Measurements from ENCODE around the gene DAPK1. TPM values are rescaled to one million over a fixed set of nuclear protein-coding genes. Genes with fewer than 3 reads are reported as not detected.

The DAPK1 gene
- total and polyA plus RNA-seq, 3 donors from 2014 or later = 35.1 to 74.6 (median 71.0) TPM

DNA sequence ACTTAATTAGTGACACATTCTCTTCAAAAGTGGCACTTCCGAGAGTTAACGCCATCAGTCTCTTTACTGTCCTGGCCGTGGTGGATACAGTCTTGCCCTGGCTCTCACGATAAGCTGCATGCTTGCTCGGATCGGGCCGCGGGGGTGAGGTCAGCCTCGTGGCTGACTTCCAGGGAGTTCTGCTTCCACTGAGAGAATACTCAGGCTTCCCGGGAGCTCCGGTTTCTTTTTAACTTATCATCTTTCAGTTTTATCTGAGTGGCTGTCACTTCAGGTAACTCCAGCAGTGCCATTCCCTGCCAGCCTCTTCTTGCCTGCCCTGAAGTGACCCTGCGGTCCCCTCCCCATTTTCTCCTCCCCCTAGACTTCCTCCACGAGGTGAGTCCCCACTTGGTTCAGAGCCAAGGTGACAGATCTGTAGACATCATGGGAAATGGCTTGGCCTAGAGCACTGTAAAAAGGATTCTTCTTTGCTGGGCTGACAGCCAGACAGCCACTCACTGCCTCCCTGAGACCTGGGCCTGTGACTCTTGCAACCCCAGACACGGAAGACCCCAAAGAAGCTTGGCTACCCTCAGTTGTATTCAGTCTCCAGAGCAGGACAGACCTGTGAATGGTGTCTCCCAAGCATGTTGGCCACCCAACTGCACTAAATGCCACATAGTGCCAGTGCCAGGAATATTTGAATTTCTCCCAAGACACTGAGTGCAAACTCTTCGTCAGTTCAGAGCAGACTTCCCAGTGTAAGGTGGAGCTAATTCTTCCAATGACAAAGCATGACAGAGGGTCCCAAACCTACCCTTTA is 95.1 kb downstream of the DAPK1 start:
- intact Hi-C loops (cut with DNase I; ENCODE audit: low total_unique reads) = no loop called here

DNA sequence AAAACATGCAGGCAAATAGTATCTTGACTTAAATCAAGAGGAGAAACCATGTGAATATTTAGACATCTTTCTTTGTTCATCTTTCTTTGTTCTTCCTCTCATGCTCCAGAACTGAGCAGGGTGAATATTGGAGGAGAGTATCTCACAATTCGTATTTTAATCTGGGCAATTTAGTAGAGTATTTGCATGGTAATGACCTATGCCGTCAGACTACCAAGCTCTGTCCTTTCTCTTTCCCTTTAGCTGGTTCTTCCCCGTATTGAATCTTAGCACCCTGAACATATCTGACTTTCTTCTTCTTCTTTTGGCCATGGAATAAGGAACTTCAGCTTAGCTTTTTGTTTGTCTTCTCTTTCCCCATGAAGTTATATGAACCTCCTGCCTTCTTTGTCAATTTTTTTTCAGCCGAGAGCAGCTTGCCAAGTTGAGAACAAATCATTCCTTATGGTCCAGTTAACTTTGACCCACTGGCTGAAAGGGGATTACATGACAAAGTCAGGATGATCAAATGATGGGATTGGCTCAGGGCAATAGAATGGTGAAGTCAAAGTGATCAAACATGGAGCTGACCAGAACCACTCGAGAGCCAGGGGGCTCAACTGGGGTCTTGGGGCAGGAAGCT is 95.8 kb downstream of the DAPK1 start:
- DNase-seq = no peak
- Histone ChIP-seq H3K9me3 (no peaks in the 10 kb centered on the region), H3K4me3 (no peak overlapping the region), H3K27me3 (no peaks in the 10 kb centered on the region), H3K36me3 (ENCODE audit: low read depth, missing control alignments) (no peaks in the 10 kb centered on the region), H3K27ac (peak overlapping the region; percentile 51 to 77), H3K4me1 (peaks cover 28% of the 10 kb centered on the region)
- TF ChIP-seq POLR2A (IDR thresholded peaks at IDR 0.05) = no peak
- TF ChIP-seq, protein P1, sequence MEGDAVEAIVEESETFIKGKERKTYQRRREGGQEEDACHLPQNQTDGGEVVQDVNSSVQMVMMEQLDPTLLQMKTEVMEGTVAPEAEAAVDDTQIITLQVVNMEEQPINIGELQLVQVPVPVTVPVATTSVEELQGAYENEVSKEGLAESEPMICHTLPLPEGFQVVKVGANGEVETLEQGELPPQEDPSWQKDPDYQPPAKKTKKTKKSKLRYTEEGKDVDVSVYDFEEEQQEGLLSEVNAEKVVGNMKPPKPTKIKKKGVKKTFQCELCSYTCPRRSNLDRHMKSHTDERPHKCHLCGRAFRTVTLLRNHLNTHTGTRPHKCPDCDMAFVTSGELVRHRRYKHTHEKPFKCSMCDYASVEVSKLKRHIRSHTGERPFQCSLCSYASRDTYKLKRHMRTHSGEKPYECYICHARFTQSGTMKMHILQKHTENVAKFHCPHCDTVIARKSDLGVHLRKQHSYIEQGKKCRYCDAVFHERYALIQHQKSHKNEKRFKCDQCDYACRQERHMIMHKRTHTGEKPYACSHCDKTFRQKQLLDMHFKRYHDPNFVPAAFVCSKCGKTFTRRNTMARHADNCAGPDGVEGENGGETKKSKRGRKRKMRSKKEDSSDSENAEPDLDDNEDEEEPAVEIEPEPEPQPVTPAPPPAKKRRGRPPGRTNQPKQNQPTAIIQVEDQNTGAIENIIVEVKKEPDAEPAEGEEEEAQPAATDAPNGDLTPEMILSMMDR (IDR thresholded peaks at IDR 0.05) = no peak
- WGBS, 2 donors = 69 to 74% methylated on average over 5 of the region's 5 CpGs
- intact Hi-C loops (cut with DNase I; ENCODE audit: low total_unique reads) = no loop called here

More for the DNA sequence above, 95.1 kb downstream of the DAPK1 start:
- Histone ChIP-seq H3K4me1 (peaks cover 25% of the 10 kb centered on the region), H3K27ac (peak overlapping the region; percentile 51 to 77), H3K9me3 (no peaks in the 10 kb centered on the region), H3K27me3 (no peaks in the 10 kb centered on the region), H3K4me3 (no peak overlapping the region), H3K36me3 (ENCODE audit: low read depth, missing control alignments) (no peaks in the 10 kb centered on the region)
- WGBS, 2 donors = 34 to 44% methylated on average over 15 of the region's 15 CpGs
- DNase-seq = peak; percentile 90
- TF ChIP-seq, protein P1 (IDR thresholded peaks at IDR 0.05) = no peak
- no peak for TF ChIP-seq POLR2A (IDR thresholded peaks at IDR 0.05)

DNA sequence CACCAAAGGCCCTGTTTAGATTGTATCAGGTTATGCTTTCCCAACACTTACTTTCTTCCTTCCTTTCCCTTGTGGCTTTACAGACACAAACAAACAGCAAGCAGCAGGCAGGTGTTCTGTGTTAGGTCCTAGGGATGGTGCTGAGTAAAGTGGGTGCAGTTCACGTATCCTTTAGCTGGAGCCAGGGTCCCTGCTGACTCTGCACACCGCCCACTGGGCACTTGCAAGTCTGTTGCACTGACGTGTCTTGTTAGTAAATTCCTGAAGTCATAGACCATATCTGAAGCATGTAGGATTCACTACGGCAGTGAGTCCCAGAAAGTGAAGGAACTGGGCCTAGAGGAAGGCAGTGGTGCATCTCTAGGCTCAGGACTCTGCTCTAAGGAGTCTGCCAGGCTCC is 96.5 kb downstream of the DAPK1 start:
- Histone ChIP-seq H3K9me3 (no peaks in the 10 kb centered on the region), H3K27ac (peak overlapping the region in 1 of 2 donors; percentile 77), H3K4me1 (peaks cover 35% of the 10 kb centered on the region), H3K27me3 (no peaks in the 10 kb centered on the region), H3K36me3 (ENCODE audit: low read depth, missing control alignments) (no peaks in the 10 kb centered on the region), H3K4me3 (no peak overlapping the region)
- 74 to 98% methylated on average over 4 of the region's 4 CpGs for WGBS, 2 donors
- TF ChIP-seq POLR2A (IDR thresholded peaks at IDR 0.05) = no peak
- TF ChIP-seq, protein P1 (IDR thresholded peaks at IDR 0.05) = no peak
- intact Hi-C loops (cut with DNase I; ENCODE audit: low total_unique reads) = no loop called here
- no peak for DNase-seq

DNA sequence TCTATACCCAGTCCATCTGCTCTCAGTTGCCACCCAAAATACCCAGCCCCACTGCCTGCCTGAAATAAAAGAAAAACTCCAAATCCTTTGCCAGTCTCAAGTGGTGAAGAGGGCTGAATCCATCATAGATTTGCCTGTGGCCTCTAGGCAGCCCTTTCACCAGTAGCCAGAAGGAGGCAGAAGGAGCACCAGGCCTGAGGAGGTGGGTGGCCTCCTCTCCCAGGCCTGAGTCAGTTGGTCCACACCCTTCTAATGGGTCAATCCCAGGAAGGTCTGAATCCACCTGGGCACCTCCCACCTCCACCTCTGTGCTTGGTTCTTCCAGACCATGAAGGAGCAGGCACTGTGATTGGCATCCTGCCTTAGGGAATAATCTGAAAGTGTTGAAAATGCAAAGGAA is 97.0 kb downstream of the DAPK1 start:
- H3K27ac ChIP-seq = no peak overlapping the region

More for the DNA sequence above, 97.0 kb downstream of the DAPK1 start:
- Histone ChIP-seq H3K4me1 (peaks cover 40% of the 10 kb centered on the region), H3K9me3 (no peaks in the 10 kb centered on the region), H3K4me3 (no peak overlapping the region), H3K27me3 (no peaks in the 10 kb centered on the region), H3K36me3 (ENCODE audit: low read depth, missing control alignments) (no peaks in the 10 kb centered on the region)
- no peak for TF ChIP-seq POLR2A (IDR thresholded peaks at IDR 0.05)
- TF ChIP-seq, protein P1 (IDR thresholded peaks at IDR 0.05) = no peak
- no peak for DNase-seq
- intact Hi-C loops (cut with DNase I; ENCODE audit: low total_unique reads) = no loop called here

Measured in testis (tissue), 3 donors.